ENCODE data around the gene CLCNKB. TPM values are rescaled to one million over a fixed set of nuclear protein-coding genes. Genes with fewer than 3 reads are reported as not detected.
"Not testable (repeated sequence)": the region's sequence is repeated elsewhere in the genome, so short reads cannot be mapped to it uniquely, and the experiment has no call there.

CLCNKB gene
- total RNA-seq, 1 experiment from 2014 or later: 0.81 TPM

GRCh38 chr1:16019644-16020277 lies 23.8 kb upstream of the CLCNKB start:
- CTCF ChIA-PET: interaction anchor here (0.6 kb wide), 1 partner anchor 37 kb away, joined by 5 read pairs; no protein-coding TSS in a partner anchor
- H3K27me3 ChIP-seq (ENCODE audit: insufficient read depth, low read length): no peaks in the 10 kb centered on the region
- POLR2A ChIA-PET: no interaction called here

GRCh38 chr1:16020325-16020724 lies 23.3 kb upstream of the CLCNKB start:
- Histone ChIP-seq H2AFZ (ENCODE audit: low read depth, low read length, poor library complexity, severe bottlenecking) (no peak overlapping the region), H3K4me1 (ENCODE audit: control insufficient read depth in 1 of 2, insufficient read depth in 2 of 2, low read length in 2 of 2) (peaks cover 0 to 8% of the 10 kb centered on the region in 2 experiments; a peak in 2 of 4 replicates), H3K9me3 (ENCODE audit: control insufficient read depth in 1 of 2, insufficient read depth in 1 of 2, low read depth in 1 of 2, low read length in 2 of 2) (no peaks in the 10 kb centered on the region), H3K4me3 (replicated peaks in 1 of 2; ENCODE audit: low read depth in 1 of 2, low read length in 2 of 2) (no peak overlapping the region), H3K27ac (ENCODE audit: low read depth, low read length) (no peak overlapping the region), H3K36me3 (ENCODE audit: control insufficient read depth in 1 of 2, insufficient read depth in 2 of 2, low read length in 2 of 2) (no peaks in the 10 kb centered on the region), H4K20me1 (ENCODE audit: insufficient read depth) (no peaks in the 10 kb centered on the region), H3K9me2 (ENCODE audit: insufficient read depth) (no peaks in the 10 kb centered on the region), H3K9ac (ENCODE audit: low read length) (no peak overlapping the region), H3K4me2 (ENCODE audit: low read length) (no peak overlapping the region), H3K27me3 (ENCODE audit: insufficient read depth, low read length) (no peaks in the 10 kb centered on the region), H3K79me2 (ENCODE audit: insufficient read depth, low read length) (no peaks in the 10 kb centered on the region)
- intact Hi-C loops (cut with micrococcal nuclease): no loop called here
- no peak for DNase-seq (ENCODE audit: low read depth, low spot score)
- TF ChIP-seq CEBPB (IDR thresholded peaks at IDR 0.05; ENCODE audit: low read depth) (no peak), ATF3 (IDR thresholded peaks at IDR 0.05) (no peak), SP1 (IDR thresholded peaks at IDR 0.05; ENCODE audit: low read depth) (no peak), FOSL1 (IDR thresholded peaks at IDR 0.05; ENCODE audit: low read depth) (no peak), YY1 (IDR thresholded peaks at IDR 0.05; ENCODE audit: extremely low read depth, insufficient replicate concordance, low read depth, low read length) (no peak), RAD21 (IDR thresholded peaks at IDR 0.05; ENCODE audit: low read depth) (no peak), MAX (IDR thresholded peaks at IDR 0.05) (no peak)
- BruUV-seq (replicated peaks): no TSS peak
- RAD21 ChIA-PET (ENCODE audit: low non-redundant PET in 1 of 2, low total read pairs in 2 of 2, uncharacterized antibody in 2 of 2, unreplicated experiment in 2 of 2): no interaction called here
- CTCF ChIA-PET: interaction anchor here (0.6 kb wide), 1 partner anchor 36 kb away, joined by 5 read pairs; no protein-coding TSS in a partner anchor
- POLR2A ChIA-PET: no interaction called here
- ATAC-seq: no peak

More at GRCh38 chr1:16019644-16020277, 23.8 kb upstream of the CLCNKB start:
- TF ChIP-seq ZFX (IDR thresholded peaks at IDR 0.05): no peak
- no peak overlapping the region for H3K9ac ChIP-seq (ENCODE audit: low read length)
- no peak overlapping the region for H3K4me3 ChIP-seq (replicated peaks in 1 of 2; ENCODE audit: low read depth in 1 of 2, low read length in 2 of 2)
- no peaks in the 10 kb centered on the region for H3K9me2 ChIP-seq (ENCODE audit: insufficient read depth)
- H3K79me2 ChIP-seq (ENCODE audit: insufficient read depth, low read length): no peaks in the 10 kb centered on the region
- no peak for ATAC-seq
- intact Hi-C loops (cut with micrococcal nuclease): no loop called here
- H3K27ac ChIP-seq (ENCODE audit: low read depth, low read length): no peak overlapping the region
- BruUV-seq (replicated peaks): no TSS peak
- H3K4me1 ChIP-seq (ENCODE audit: control insufficient read depth in 1 of 2, insufficient read depth in 2 of 2, low read length in 2 of 2): peaks cover 0 to 8% of the 10 kb centered on the region in 2 experiments; a peak in 2 of 4 replicates
- H4K20me1 ChIP-seq (ENCODE audit: insufficient read depth): no peaks in the 10 kb centered on the region
- no peak overlapping the region for H2AFZ ChIP-seq (ENCODE audit: low read depth, low read length, poor library complexity, severe bottlenecking)
- RAD21 ChIA-PET (ENCODE audit: low non-redundant PET in 1 of 2, low total read pairs in 2 of 2, uncharacterized antibody in 2 of 2, unreplicated experiment in 2 of 2): no interaction called here
- no peak for DNase-seq (ENCODE audit: low read depth, low spot score)
- no peaks in the 10 kb centered on the region for H3K36me3 ChIP-seq (ENCODE audit: control insufficient read depth in 1 of 2, insufficient read depth in 2 of 2, low read length in 2 of 2)
- H3K9me3 ChIP-seq (ENCODE audit: control insufficient read depth in 1 of 2, insufficient read depth in 1 of 2, low read depth in 1 of 2, low read length in 2 of 2): no peaks in the 10 kb centered on the region
- H3K4me2 ChIP-seq (ENCODE audit: low read length): no peak overlapping the region

GRCh38 chr1:16020878-16021277 lies 22.7 kb upstream of the CLCNKB start:
- BruUV-seq (replicated peaks); H3K9me3 ChIP-seq (ENCODE audit: control insufficient read depth in 1 of 2, insufficient read depth in 1 of 2, low read depth in 1 of 2, low read length in 2 of 2); DNase-seq (ENCODE audit: low read depth, low spot score); H3K4me3 ChIP-seq (replicated peaks in 1 of 2; ENCODE audit: low read depth in 1 of 2, low read length in 2 of 2); H3K27ac ChIP-seq (ENCODE audit: low read depth, low read length); H3K9ac ChIP-seq (ENCODE audit: low read length); H3K4me1 ChIP-seq (ENCODE audit: control insufficient read depth in 1 of 2, insufficient read depth in 2 of 2, low read length in 2 of 2); RAD21 ChIA-PET (ENCODE audit: low non-redundant PET in 1 of 2, low total read pairs in 2 of 2, uncharacterized antibody in 2 of 2, unreplicated experiment in 2 of 2); H2AFZ ChIP-seq (ENCODE audit: low read depth, low read length, poor library complexity, severe bottlenecking); H4K20me1 ChIP-seq (ENCODE audit: insufficient read depth); H3K4me2 ChIP-seq (ENCODE audit: low read length); intact Hi-C loops (cut with micrococcal nuclease); ATAC-seq; H3K9me2 ChIP-seq (ENCODE audit: insufficient read depth); CTCF ChIA-PET; H3K79me2 ChIP-seq (ENCODE audit: insufficient read depth, low read length); H3K36me3 ChIP-seq (ENCODE audit: control insufficient read depth in 1 of 2, insufficient read depth in 2 of 2, low read length in 2 of 2); H3K27me3 ChIP-seq (ENCODE audit: insufficient read depth, low read length); POLR2A ChIA-PET: not testable (repeated sequence)

All from HCT116 (cell line).